ENCODE data around the gene MYO1D. TPM values are rescaled to one million over a fixed set of nuclear protein-coding genes. Genes with fewer than 3 reads are reported as not detected.

Gene MYO1D
- total RNA-seq, 1 donor, result 160 TPM

- H3K27ac ChIP-seq (ENCODE audit: low read depth, low read length), result no peak overlapping the region
- H2AFZ ChIP-seq (ENCODE audit: low read length), result no peak overlapping the region
- no peaks in the 10 kb centered on the region for H3K9me3 ChIP-seq (ENCODE audit: low read depth, low read length)
- no peaks in the 10 kb centered on the region for H3K27me3 ChIP-seq (ENCODE audit: insufficient read depth, low read length)
- no peaks in the 10 kb centered on the region for H4K20me1 ChIP-seq (ENCODE audit: insufficient read depth, low read length)
- no peak for DNase-seq (ENCODE audit: insufficient read length, low spot score, missing footprints)
- no peak for TF ChIP-seq CTCF (IDR thresholded peaks at IDR 0.05; ENCODE audit: extremely low read depth, low read depth, low read length)
- H3K4me1 ChIP-seq (ENCODE audit: insufficient read depth, low read length), result peaks cover 6% of the 10 kb centered on the region
- no peaks in the 10 kb centered on the region for H3K36me3 ChIP-seq (ENCODE audit: insufficient read depth, low read length)
- no peak overlapping the region for H3K4me2 ChIP-seq (ENCODE audit: insufficient read depth, low read length)
- no peak overlapping the region for H3K4me3 ChIP-seq (ENCODE audit: insufficient read depth, low read length)
- H3K79me2 ChIP-seq (ENCODE audit: insufficient read depth, low read length), result no peaks in the 10 kb centered on the region
Measured at GRCh38 chr17:32803544-32803943, 73.4 kb downstream of the MYO1D start.

- TF ChIP-seq CTCF (IDR thresholded peaks at IDR 0.05; ENCODE audit: extremely low read depth, low read depth, low read length), result no peak
- peaks cover 6% of the 10 kb centered on the region for H3K4me1 ChIP-seq (ENCODE audit: insufficient read depth, low read length)
Measured at GRCh38 chr17:32802306-32802705, 74.6 kb downstream of the MYO1D start.

GRCh38 chr17:32801641-32802040 lies 75.3 kb downstream of the MYO1D start:
- no peak for TF ChIP-seq CTCF (IDR thresholded peaks at IDR 0.05; ENCODE audit: extremely low read depth, low read depth, low read length)
- DNase-seq (ENCODE audit: insufficient read length, low spot score, missing footprints), result no peak
- H3K36me3 ChIP-seq (ENCODE audit: insufficient read depth, low read length), result no peaks in the 10 kb centered on the region
- no peak overlapping the region for H3K4me2 ChIP-seq (ENCODE audit: insufficient read depth, low read length)
- no peak overlapping the region for H2AFZ ChIP-seq (ENCODE audit: low read length)
- no peak overlapping the region for H3K27ac ChIP-seq (ENCODE audit: low read depth, low read length)
- no peaks in the 10 kb centered on the region for H3K9me3 ChIP-seq (ENCODE audit: low read depth, low read length)
- no peaks in the 10 kb centered on the region for H3K79me2 ChIP-seq (ENCODE audit: insufficient read depth, low read length)
- no peak overlapping the region for H3K4me3 ChIP-seq (ENCODE audit: insufficient read depth, low read length)
- H3K27me3 ChIP-seq (ENCODE audit: insufficient read depth, low read length), result no peaks in the 10 kb centered on the region
- no peaks in the 10 kb centered on the region for H4K20me1 ChIP-seq (ENCODE audit: insufficient read depth, low read length)
- H3K4me1 ChIP-seq (ENCODE audit: insufficient read depth, low read length), result peaks cover 6% of the 10 kb centered on the region

More at GRCh38 chr17:32802306-32802705, 74.6 kb downstream of the MYO1D start:
- H4K20me1 ChIP-seq (ENCODE audit: insufficient read depth, low read length), result no peaks in the 10 kb centered on the region
- DNase-seq (ENCODE audit: insufficient read length, low spot score, missing footprints), result no peak
- no peak overlapping the region for H3K27ac ChIP-seq (ENCODE audit: low read depth, low read length)
- H2AFZ ChIP-seq (ENCODE audit: low read length), result no peak overlapping the region
- no peaks in the 10 kb centered on the region for H3K27me3 ChIP-seq (ENCODE audit: insufficient read depth, low read length)
- no peaks in the 10 kb centered on the region for H3K36me3 ChIP-seq (ENCODE audit: insufficient read depth, low read length)
- H3K9me3 ChIP-seq (ENCODE audit: low read depth, low read length), result no peaks in the 10 kb centered on the region
- no peak overlapping the region for H3K4me2 ChIP-seq (ENCODE audit: insufficient read depth, low read length)
- H3K79me2 ChIP-seq (ENCODE audit: insufficient read depth, low read length), result no peaks in the 10 kb centered on the region
- H3K4me3 ChIP-seq (ENCODE audit: insufficient read depth, low read length), result no peak overlapping the region

GRCh38 chr17:32801193-32801592 lies 75.7 kb downstream of the MYO1D start:
- H3K4me3 ChIP-seq (ENCODE audit: insufficient read depth, low read length), result no peak overlapping the region

More at GRCh38 chr17:32801193-32801592, 75.7 kb downstream of the MYO1D start:
- Histone ChIP-seq H3K4me2 (ENCODE audit: insufficient read depth, low read length) (no peak overlapping the region), H3K27ac (ENCODE audit: low read depth, low read length) (no peak overlapping the region), H4K20me1 (ENCODE audit: insufficient read depth, low read length) (no peaks in the 10 kb centered on the region), H2AFZ (ENCODE audit: low read length) (no peak overlapping the region), H3K27me3 (ENCODE audit: insufficient read depth, low read length) (no peaks in the 10 kb centered on the region), H3K79me2 (ENCODE audit: insufficient read depth, low read length) (no peaks in the 10 kb centered on the region), H3K9me3 (ENCODE audit: low read depth, low read length) (no peaks in the 10 kb centered on the region), H3K4me1 (ENCODE audit: insufficient read depth, low read length) (peaks cover 6% of the 10 kb centered on the region), H3K36me3 (ENCODE audit: insufficient read depth, low read length) (no peaks in the 10 kb centered on the region)
- no peak for DNase-seq (ENCODE audit: insufficient read length, low spot score, missing footprints)
- TF ChIP-seq CTCF (IDR thresholded peaks at IDR 0.05; ENCODE audit: extremely low read depth, low read depth, low read length), result no peak

Data from osteoblast (primary cell).